ENCODE data around the gene CD40.

Gene CD40

GRCh38 chr20:46123482-46124245 lies 5.5 kb downstream of the CD40 start:
- peaks cover 0 to 43% (median 26%) of the 10 kb centered on the region in 3 donors for H3K36me3 ChIP-seq
- intact Hi-C loops (cut with DNase I; ENCODE audit: low total_unique reads): no loop called here
- peak in 1 of 2 donors; percentile 9 for DNase-seq
- no peak overlapping the region for H3K4me3 ChIP-seq
- peaks cover 0 to 10% (median 4%) of the 10 kb centered on the region in 4 donors for H3K4me1 ChIP-seq
- no peaks in the 10 kb centered on the region for H3K9me3 ChIP-seq
- no peak overlapping the region for H3K27ac ChIP-seq
- no peak for TF ChIP-seq CTCF (IDR thresholded peaks at IDR 0.05)
- no peaks in the 10 kb centered on the region for H3K27me3 ChIP-seq

GRCh38 chr20:46126440-46127056 lies 8.4 kb downstream of the CD40 start:
- Histone ChIP-seq H3K4me1 (no peaks in the 10 kb centered on the region), H3K36me3 (peaks cover 0 to 43% (median 26%) of the 10 kb centered on the region in 3 donors), H3K9me3 (no peaks in the 10 kb centered on the region), H3K27me3 (peaks cover 0 to 13% of the 10 kb centered on the region in 2 donors), H3K27ac (no peak overlapping the region), H3K4me3 (no peak overlapping the region)
- DNase-seq: no peak
- intact Hi-C loops (cut with DNase I; ENCODE audit: low total_unique reads): no loop called here
- TF ChIP-seq CTCF (IDR thresholded peaks at IDR 0.05): no peak

GRCh38 chr20:46127396-46128010 lies 9.4 kb downstream of the CD40 start:
- Histone ChIP-seq H3K36me3 (peaks cover 0 to 35% (median 19%) of the 10 kb centered on the region in 3 donors), H3K27me3 (peaks cover 0 to 13% of the 10 kb centered on the region in 2 donors), H3K4me3 (no peak overlapping the region), H3K9me3 (no peaks in the 10 kb centered on the region), H3K27ac (no peak overlapping the region), H3K4me1 (peaks cover 0 to 9% (median 3%) of the 10 kb centered on the region in 4 donors)
- intact Hi-C loops (cut with DNase I; ENCODE audit: low total_unique reads): no loop called here
- no peak for TF ChIP-seq CTCF (IDR thresholded peaks at IDR 0.05)
- DNase-seq: no peak

DNA sequence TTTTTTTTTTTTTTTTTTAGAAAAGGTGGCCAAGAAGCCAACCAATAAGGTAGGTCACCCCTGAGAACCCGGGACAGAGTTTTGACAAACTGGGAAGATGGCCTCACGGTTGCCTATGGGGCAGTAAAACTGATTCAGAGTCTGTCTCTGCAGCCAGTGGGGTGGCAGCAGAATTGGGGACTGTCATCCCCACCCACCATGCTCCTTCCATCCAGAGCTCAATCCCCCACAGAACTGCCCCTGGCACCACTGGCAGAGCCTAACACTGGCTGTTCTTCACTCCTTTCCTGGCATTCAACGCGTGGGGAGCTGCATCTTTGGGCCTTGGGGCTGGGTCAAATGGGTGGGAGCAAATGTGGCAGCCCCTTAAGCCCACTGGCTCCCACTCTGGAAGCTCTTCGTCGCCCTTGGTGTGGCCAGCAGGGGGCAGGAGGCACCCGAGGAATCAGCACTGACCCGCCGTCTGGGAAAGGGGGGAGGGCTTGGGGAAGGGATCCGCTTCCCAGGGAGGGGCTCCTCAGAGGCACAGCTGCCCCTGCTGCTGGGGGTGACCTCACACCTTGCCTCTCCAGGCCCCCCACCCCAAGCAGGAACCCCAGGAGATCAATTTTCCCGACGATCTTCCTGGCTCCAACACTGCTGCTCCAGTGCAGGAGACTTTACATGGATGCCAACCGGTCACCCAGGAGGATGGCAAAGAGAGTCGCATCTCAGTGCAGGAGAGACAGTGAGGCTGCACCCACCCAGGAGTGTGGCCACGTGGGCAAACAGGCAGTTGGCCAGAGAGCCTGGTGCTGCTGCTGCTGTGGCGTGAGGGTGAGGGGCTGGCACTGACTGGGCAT lies 10.4 kb downstream of the CD40 start:
- intact Hi-C loops (cut with DNase I; ENCODE audit: low total_unique reads): no loop called here
- H3K27me3 ChIP-seq: peaks cover 0 to 22% of the 10 kb centered on the region in 2 donors
- no peaks in the 10 kb centered on the region for H3K9me3 ChIP-seq
- H3K27ac ChIP-seq: no peak overlapping the region
- DNase-seq: no peak
- peaks cover 0 to 14% (median 5%) of the 10 kb centered on the region in 4 donors for H3K4me1 ChIP-seq
- peak; percentile 31 to 36 for TF ChIP-seq CTCF (IDR thresholded peaks at IDR 0.05)
- H3K4me3 ChIP-seq: no peak overlapping the region
- peaks cover 0 to 24% (median 14%) of the 10 kb centered on the region in 3 donors for H3K36me3 ChIP-seq

DNA sequence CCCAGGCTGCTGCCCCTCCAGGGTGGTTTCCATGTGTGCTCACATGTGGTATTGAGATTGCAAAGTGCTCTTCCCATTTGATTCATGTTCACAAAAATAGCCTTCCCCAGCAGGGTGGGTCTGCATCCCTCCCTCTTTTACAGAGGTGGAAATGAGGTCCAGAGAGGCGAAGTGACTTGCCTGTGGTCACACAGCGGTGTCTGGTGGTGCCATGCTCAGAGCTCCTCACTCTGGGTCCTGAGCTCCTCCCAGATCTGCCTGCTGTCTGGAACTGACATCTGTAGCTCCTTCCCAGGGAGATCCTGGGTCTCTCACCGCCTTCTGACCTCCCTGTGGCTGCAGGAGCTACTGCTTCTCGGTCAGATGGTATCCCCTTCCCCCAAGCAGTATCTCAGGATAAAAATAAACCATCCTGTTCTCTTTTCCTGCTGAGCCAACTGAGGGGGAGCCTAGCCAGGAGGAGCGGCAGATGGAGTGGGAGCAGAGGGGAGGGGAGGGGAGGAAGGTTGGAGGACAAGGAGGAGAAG lies 11.9 kb downstream of the CD40 start:
- H3K27me3 ChIP-seq: peaks cover 0 to 35% of the 10 kb centered on the region in 2 donors
- DNase-seq: no peak
- no peak for TF ChIP-seq CTCF (IDR thresholded peaks at IDR 0.05)
- intact Hi-C loops (cut with DNase I; ENCODE audit: low total_unique reads): loop anchor here (10.0 kb wide), 2 partner anchors 145 to 555 kb away; partner anchors contain the start of gene TP53RK
- H3K4me1 ChIP-seq: peaks cover 0 to 14% (median 5%) of the 10 kb centered on the region in 4 donors
- no peak overlapping the region for H3K27ac ChIP-seq
- H3K36me3 ChIP-seq: peaks cover 0 to 14% (median 8%) of the 10 kb centered on the region in 3 donors
- H3K9me3 ChIP-seq: no peaks in the 10 kb centered on the region
- H3K4me3 ChIP-seq: no peak overlapping the region
